Measurements from ENCODE around the gene TTLL10. TPM values are rescaled to one million over a fixed set of nuclear protein-coding genes. Genes with fewer than 3 reads are reported as not detected.

Gene TTLL10
- total RNA-seq, 2 experiments from 2014 or later, result not detected

DNA sequence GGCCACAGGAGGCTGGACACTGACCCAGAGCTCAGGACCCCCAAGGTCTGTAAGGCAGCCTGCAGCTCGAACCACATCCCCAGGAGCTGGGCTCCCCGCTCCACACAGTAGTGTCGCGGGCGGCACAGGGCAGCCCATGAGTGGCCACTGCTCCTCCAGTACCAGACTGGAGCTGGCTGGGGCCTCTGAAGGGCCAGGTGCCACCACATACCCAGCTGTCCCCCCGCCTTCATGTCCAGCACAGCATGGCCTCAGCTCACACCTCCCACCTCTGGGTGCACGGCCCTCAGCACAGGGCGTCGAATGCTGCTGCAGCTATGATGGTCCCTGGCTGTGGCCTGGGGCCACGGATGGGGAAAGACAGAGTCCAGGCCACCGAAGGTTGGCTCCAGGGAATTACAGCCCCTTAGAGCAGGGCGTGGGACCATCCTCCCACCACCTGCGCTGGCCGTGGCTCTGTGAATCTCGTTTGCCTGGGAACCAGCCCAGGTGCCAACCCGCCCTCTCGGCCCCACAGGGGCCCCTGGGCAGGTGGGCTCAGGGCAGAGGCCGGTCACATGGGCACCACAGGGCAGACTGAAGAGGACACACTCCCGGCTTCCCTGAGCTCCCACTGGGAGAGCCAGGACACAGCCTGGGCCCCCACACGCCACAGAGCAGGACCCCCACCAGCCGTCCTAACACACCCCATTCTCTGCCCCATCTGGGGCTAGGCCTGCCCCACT lies 42.4 kb downstream of the TTLL10 start:
- intact Hi-C loops (cut with micrococcal nuclease), result no loop called here
- Mint-ChIP-seq H3K4me3 (peak overlapping the region; percentile 1), H3K27me3 (no peaks in the 10 kb centered on the region), H3K9me3 (no peaks in the 10 kb centered on the region), H3K4me1 (ENCODE audit: low read depth) (peaks cover 45% of the 10 kb centered on the region), H3K27ac (peak overlapping the region; percentile 83), H3K36me3 (ENCODE audit: low read depth) (peaks cover 28% of the 10 kb centered on the region)
- DNase-seq (no peak), ATAC-seq (no peak)
- CTCF ChIA-PET, result interaction anchor here (1.2 to 3.3 kb wide), 2 partner anchors 15 to 94 kb away, joined by 4 to 17 read pairs; no protein-coding TSS in a partner anchor
- TF ChIP-seq, protein P1, sequence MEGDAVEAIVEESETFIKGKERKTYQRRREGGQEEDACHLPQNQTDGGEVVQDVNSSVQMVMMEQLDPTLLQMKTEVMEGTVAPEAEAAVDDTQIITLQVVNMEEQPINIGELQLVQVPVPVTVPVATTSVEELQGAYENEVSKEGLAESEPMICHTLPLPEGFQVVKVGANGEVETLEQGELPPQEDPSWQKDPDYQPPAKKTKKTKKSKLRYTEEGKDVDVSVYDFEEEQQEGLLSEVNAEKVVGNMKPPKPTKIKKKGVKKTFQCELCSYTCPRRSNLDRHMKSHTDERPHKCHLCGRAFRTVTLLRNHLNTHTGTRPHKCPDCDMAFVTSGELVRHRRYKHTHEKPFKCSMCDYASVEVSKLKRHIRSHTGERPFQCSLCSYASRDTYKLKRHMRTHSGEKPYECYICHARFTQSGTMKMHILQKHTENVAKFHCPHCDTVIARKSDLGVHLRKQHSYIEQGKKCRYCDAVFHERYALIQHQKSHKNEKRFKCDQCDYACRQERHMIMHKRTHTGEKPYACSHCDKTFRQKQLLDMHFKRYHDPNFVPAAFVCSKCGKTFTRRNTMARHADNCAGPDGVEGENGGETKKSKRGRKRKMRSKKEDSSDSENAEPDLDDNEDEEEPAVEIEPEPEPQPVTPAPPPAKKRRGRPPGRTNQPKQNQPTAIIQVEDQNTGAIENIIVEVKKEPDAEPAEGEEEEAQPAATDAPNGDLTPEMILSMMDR (IDR thresholded peaks at IDR 0.05), result no peak
- POLR2A ChIA-PET, result interaction anchor here (1.1 to 8.4 kb wide), 4 partner anchors 10 to 19 kb away, joined by 3 to 64 read pairs (median 12); partner anchors contain the start of genes B3GALT6, SDF4 and TNFRSF18

DNA sequence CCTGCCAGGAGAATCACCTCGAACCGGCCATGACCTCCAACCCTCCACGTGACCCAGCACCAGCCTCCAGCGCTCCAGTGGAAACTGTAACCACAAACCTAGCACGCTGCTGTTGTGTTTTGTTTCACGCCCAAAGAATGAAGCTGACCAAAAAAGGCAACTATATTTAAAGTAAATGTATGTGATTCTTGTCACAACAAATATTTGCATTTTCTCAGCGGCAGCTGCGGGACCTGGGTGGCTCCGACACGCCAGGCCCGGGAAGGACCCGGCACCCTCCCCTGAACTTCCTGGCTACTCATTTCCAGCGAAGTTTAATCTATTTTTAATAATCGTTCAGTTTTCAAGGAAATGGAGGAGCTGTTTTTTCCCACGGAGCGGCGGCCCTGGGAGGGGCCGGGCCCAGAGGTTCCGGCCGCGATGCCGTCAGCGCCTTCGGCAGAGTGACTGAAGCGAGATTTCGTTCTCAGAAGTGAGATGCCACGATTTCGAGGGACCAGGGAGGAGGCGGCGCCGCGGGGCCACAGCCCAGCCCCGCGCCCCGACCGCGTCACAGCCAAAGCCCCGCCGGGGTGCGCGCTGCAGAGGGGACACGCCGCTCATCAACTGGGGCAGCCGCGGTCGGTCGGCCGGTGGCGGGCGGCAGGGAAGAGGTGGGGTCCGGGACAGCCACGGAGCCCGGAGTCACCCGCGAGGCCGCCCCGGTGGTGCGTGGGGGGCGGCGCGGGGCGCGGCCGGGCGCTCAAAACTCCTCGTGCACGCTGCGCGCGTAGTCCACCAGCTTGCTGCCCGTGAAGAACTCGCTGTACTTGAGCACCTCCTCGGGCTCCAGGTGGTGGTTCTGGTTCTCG lies 43.3 kb downstream of the TTLL10 start:
- Mint-ChIP-seq H3K9me3 (no peaks in the 10 kb centered on the region), H3K4me1 (ENCODE audit: low read depth) (peaks cover 44% of the 10 kb centered on the region), H3K36me3 (ENCODE audit: low read depth) (peaks cover 29% of the 10 kb centered on the region), H3K4me3 (peak overlapping the region; percentile 1), H3K27ac (peak overlapping the region; percentile 83), H3K27me3 (no peaks in the 10 kb centered on the region)
- TF ChIP-seq, protein P1 (IDR thresholded peaks at IDR 0.05), result no peak
- CTCF ChIA-PET, result interaction anchor here (3.3 kb wide), 1 partner anchor 95 kb away, joined by 17 read pairs; no protein-coding TSS in a partner anchor
- intact Hi-C loops (cut with micrococcal nuclease), result no loop called here
- DNase-seq, result peak; percentile 43
- POLR2A ChIA-PET, result interaction anchor here (1.7 to 8.4 kb wide), 3 partner anchors 11 to 18 kb away, joined by 5 to 64 read pairs (median 18); partner anchors contain the start of genes B3GALT6, SDF4 and TNFRSF18
- no peak for ATAC-seq

DNA sequence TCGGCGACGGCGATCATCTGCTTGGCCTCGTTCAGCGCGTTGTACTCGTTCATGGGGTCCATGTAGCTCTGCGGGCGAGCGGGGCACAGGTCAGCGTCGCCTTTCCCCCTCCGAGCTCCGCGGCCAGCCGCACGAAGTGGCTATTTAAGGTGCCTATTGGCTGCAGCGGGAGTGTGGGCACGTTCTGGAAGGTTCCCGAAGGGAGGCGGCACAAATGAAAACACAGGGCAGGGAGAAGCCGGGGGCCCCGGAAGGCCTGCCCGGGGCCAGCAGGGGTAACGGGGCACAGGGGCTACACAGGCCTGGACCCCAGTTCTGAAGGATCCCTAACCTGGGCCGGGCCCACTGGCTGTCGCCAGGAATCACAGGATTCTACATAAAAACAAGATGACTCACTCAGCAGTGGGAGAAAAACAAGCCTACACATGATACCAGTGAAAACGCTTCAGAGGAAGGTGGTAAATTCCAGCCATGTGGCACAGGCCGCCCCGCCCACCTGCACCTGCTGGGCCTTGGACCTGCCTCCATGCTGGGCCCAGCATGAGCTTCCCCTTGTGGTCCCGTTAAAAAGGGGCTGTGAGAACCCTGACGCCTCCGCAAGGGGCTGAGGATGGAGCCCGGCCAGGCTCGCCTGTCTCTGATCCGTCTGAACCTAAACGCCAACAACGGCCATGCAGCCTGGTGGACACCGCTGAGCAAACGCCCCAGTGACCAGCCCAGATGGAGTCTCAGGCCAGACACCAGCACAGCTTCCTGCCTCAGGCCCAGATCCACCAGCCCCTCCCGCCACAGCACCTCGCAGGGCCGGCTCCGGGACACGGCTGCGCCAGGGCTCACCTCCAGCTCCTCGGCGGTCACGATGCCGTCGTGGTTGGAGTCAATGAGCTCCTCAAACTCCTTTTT lies 44.2 kb downstream of the TTLL10 start:
- H3K36me3 Mint-ChIP-seq (ENCODE audit: low read depth), result peaks cover 29% of the 10 kb centered on the region

DNA sequence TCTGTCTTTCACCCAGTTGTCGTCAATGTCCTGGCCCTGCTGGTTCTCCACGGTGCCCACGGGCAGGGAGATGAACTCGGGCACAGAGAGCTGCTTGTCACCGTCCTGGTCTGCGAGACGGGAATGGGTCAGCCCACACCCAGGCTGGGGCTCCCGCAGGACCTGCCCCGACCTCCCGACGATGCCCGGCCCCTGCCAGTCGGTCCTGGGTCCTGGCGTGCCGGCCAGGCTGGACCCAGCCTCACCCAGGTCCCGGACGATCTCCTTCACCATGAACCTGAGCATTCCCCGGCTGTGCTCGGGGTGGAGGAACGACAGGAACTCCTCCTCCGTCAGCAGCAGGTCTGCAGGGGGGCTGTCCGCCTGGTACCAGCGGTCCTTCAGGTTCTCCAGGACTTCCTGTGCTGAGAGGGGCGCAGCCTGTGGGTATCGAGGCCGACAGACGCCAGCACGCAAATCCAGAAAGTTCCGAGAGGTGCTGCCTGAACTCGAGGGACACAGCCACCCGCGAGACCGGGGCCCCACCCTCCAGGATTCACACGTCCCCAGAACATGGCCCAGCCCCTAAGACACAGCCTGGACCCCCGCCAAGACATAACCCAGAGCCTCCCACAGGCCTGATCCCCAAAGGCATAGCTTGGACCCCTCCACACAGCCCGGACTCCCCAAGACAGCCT lies 45.0 kb downstream of the TTLL10 start:
- no peak for ATAC-seq
- POLR2A ChIA-PET, result interaction anchor here (1.5 to 8.4 kb wide), 2 partner anchors 10 to 11 kb away, joined by 9 to 64 read pairs; partner anchors contain the start of genes B3GALT6 and SDF4
- no peaks in the 10 kb centered on the region for H3K9me3 Mint-ChIP-seq
- intact Hi-C loops (cut with micrococcal nuclease), result no loop called here
- H3K4me1 Mint-ChIP-seq (ENCODE audit: low read depth), result peaks cover 44% of the 10 kb centered on the region
- DNase-seq, result no peak
- TF ChIP-seq, protein P1 (IDR thresholded peaks at IDR 0.05), result no peak
- no peaks in the 10 kb centered on the region for H3K27me3 Mint-ChIP-seq
- H3K27ac Mint-ChIP-seq, result peak overlapping the region; percentile 76
- H3K36me3 Mint-ChIP-seq (ENCODE audit: low read depth), result peaks cover 33% of the 10 kb centered on the region
- CTCF ChIA-PET, result interaction anchor here (3.3 kb wide), 1 partner anchor 97 kb away, joined by 17 read pairs; no protein-coding TSS in a partner anchor
- no peak overlapping the region for H3K4me3 Mint-ChIP-seq

More for the DNA sequence above, 44.2 kb downstream of the TTLL10 start:
- H3K9me3 Mint-ChIP-seq, result no peaks in the 10 kb centered on the region
- ChIA-PET POLR2A (interaction anchor here (1.5 to 8.4 kb wide), 3 partner anchors 10 to 11 kb away, joined by 9 to 64 read pairs (median 18); partner anchors contain the start of genes B3GALT6, SDF4 and TNFRSF18), CTCF (interaction anchor here (3.3 kb wide), 1 partner anchor 96 kb away, joined by 17 read pairs; no protein-coding TSS in a partner anchor)
- no peak for ATAC-seq
- H3K27ac Mint-ChIP-seq, result peak overlapping the region; percentile 76
- no peaks in the 10 kb centered on the region for H3K27me3 Mint-ChIP-seq
- H3K4me3 Mint-ChIP-seq, result no peak overlapping the region
- peaks cover 44% of the 10 kb centered on the region for H3K4me1 Mint-ChIP-seq (ENCODE audit: low read depth)
- DNase-seq, result peak; percentile 47
- intact Hi-C loops (cut with micrococcal nuclease), result no loop called here
- TF ChIP-seq, protein P1 (IDR thresholded peaks at IDR 0.05), result no peak

Measured in activated CD8-positive, alpha-beta T cell treated with anti-CD3 and anti-CD28 coated beads for 36 hours (primary cell).